ENCODE measurements around the gene SLC22A23.

GRCh38 chr6:3291987-3292386, 164.9 kb downstream of the SLC22A23 start:
- TF ChIP-seq ZNF558 (tag by site-specific recombination; IDR thresholded peaks at IDR 0.05) = no peak
- TF ChIP-seq ZNF140 (tag by site-specific recombination; IDR thresholded peaks at IDR 0.05) = no peak
- TF ChIP-seq ZBTB1 (tag by site-specific recombination; IDR thresholded peaks at IDR 0.05) = no peak
- TF ChIP-seq CTCF (tag by site-specific recombination; IDR thresholded peaks at IDR 0.05) = no peak
- no peak for TF ChIP-seq ATF2 (tag by site-specific recombination; IDR thresholded peaks at IDR 0.05; ENCODE audit: low read depth)
